NK-92 treated with Interleukin-12 subunit alpha and Interleukin-12 subunit beta, amount 100 ng/mL, for 24 hours (cell line): ENCODE data around the gene TMEM203.
"Not testable (repeated sequence)": the region's sequence is repeated elsewhere in the genome, so short reads cannot be mapped to it uniquely, and the experiment has no call there.

Source experiments
- DNase-seq: peaks from one replicate; lab custom pipeline; 2025; lab: John Stamatoyannopoulos, UW

TMEM203 gene

DNA sequence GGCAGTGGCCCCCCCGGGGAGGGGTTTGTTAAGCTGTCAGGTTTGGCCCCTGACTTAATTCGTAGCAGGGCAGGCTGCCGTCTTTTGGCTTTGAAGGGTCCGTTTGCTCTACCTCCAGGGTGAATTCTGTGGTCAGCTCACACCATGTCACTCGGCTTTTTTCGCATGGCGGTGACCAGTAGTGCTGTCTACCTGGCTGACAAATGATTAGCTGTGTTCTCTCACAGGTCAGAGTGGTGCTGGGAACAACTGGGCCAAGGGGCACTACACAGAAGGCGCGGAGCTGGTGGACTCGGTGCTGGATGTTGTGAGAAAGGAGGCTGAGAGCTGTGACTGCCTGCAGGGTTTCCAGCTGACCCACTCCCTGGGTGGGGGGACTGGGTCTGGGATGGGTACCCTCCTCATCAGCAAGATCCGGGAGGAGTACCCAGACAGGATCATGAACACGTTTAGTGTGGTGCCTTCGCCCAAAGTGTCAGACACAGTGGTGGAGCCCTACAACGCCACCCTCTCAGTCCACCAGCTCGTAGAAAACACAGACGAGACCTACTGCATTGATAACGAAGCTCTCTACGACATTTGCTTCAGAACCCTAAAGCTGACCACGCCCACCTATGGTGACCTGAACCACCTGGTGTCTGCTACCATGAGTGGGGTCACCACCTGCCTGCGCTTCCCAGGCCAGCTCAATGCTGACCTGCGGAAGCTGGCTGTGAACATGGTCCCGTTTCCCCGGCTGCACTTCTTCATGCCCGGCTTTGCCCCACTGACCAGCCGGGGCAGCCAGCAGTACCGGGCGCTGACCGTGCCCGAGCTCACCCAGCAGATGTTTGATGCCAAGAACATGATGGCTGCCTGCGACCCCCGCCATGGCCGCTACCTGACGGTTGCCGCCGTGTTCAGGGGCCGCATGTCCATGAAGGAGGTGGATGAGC, 37.1 kb upstream of the TMEM203 start:
- DNase-seq, result no peak

DNA sequence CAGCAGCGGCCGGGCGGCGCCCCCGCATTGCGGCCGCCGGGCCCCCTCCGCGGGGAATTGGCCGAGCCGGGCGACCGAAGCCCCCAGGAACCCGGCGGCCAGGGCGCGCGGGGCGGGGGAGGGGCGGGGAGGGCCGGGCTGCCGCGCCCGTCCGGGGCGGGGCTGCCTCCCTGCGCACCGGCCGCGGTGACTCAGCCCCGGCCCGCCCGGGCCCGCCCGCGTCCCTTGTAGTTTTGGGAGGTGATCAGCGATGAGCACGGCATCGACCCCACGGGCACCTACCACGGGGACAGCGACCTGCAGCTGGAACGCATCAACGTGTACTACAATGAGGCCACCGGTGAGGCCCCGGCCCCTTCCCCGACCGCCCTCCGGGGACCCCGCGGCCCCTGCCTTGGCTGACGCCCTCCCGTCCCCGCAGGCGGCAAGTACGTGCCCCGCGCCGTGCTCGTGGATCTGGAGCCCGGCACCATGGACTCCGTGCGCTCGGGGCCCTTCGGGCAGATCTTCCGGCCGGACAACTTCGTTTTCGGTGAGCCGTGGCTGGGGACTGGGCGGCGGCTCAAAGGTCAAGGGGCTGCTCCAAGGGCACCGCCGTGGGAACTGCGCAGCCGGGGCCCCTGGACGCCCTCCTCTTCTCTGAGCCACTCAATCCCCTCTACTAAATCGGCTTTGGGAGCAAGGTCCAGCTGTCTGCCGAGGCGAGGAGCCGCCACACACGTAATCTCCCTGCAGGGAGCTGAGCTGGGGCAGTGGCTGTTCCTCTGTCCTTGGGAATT, 36.2 kb upstream of the TMEM203 start:
- peak; percentile 71 for DNase-seq

DNA sequence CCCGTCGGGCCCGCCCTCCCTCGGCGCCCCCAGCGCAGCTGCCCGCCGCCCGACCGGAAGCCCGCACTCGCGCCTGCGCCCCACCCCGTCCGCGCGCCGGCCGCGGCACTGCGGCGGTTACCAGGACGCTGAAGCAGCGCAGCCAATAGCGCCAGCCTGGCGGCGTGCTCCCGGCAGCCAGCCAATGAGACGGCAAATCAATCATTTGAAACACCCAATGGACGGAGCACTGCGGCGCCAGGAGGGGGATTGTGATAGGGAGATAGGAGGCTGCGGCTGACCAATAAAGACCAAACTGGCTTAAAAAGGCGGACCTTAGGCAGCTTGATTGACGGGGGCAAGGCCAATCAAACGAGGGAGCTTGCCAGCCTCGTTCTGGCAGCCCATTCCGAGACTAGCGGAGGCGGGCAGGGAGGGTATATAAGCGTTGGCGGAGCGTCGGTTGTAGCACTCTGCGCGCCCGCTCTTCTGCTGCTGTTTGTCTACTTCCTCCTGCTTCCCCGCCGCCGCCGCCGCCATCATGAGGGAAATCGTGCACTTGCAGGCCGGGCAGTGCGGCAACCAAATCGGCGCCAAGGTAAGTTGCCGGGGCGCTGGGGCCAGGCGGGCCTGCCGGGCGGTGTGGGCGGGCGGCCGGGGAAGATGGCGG, 35.5 kb upstream of the TMEM203 start, which contains the start of gene TUBB4B:
TUBB4B (plus strand) TSS at position 447 of the 649 bp plus-strand sequence; CDS start at position 521, 74 bp downstream.
- peak; percentile 96 for DNase-seq

DNA sequence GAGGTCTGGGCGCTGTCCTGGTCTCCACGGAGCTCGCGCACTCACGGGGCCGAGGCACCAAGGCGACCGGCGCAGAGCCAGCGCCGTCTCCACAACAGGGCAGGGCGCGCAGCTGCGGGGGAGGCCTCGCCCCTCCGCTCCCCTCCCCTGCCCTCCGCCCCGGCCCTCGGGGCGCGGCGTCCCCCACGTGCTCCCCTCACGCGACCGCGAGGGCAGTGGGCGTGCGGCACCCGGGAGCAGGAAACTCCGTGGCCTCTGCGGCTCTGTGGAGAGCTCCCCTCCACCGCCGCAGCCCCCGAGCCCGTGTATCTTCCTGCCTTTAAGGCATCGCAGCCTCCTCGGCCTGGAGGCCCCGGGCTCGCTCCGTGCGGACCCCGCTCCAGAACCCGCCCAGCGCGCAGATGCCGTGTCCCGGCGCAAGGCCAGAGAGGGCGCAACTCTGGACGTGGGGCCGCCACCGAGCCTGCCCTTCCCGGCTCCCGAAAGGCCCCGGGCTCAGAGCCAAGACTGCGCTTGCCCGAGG, 34.9 kb upstream of the TMEM203 start:
- no peak for DNase-seq

DNA sequence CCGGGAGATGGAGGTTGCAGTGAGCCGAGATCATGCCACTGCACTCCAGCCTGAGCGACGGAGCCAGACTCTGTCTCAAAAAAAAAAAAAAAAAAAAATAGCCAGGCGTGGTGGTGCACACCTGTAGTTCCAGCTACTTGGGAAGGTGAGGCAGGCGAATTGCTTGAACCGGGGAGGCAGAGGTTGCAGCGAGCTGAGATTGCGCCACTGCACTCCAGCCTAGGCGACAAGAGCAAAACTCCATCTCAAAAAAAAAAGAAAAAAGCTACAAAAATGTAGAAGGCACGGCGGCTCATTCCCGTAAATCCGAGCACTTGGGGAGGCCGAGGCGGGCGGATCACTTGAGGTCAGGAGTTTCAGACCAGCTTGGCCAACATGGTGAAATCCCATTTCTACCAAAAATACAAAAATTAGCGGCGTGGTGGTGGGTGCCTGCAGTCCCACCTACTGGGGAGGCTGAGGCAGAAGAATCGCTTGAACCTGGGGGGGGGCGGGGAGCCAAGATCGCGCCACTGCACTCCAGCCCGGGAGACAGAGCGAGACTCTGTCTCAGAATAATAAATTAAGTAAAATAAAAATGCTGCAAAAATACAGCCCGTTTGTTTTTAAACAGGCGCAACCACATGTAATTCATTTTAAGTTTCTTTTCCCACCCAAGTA, 34.2 kb upstream of the TMEM203 start:
- not testable (repeated sequence) for DNase-seq

DNA sequence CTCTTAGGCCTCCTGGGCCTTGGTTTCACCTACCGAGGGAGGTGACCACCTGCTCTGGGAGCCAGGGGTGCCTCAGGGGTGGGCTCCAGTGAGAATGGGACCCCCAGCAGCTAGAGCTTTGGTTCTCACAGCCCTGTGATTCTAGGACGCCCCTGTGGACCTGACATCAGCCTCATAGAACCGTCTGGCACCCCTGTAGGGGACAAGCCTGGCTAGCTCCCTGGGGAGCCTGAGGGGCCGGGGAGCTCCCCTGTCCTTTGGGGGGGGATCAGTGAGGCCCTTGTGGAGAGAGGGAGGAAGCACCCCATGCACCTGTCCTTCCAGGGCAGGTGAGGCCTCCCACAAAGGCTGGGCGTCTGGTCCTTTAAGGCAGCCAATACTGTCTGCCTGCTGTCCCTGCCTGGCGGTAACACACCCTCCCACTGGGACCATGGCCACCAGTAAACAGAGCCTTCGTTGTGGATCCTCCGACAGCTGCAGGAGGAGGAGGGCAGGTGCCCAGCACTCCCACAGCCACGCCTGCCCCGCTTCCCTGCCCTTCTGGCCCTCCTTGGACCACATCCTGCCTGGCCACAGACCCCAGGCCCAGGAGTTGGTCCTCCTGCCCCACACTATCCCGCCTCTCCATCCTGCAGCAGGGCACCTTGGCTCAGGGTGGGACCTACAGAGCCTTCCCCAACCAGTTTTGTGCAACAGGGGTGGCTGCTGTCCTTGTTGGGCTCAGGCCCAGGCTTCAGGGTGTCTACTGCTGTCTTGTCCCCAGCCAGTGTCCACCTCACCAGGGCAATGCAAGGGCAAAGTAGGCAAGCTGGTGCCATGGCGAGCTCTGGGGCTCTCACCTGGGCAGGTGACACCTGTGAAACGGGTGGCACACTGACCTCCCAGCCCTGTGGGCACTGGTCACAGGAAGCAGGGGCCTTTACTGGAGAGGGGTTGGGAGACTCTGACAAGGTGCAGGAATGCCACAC, 32.6 kb upstream of the TMEM203 start:
- DNase-seq, result no peak

DNA sequence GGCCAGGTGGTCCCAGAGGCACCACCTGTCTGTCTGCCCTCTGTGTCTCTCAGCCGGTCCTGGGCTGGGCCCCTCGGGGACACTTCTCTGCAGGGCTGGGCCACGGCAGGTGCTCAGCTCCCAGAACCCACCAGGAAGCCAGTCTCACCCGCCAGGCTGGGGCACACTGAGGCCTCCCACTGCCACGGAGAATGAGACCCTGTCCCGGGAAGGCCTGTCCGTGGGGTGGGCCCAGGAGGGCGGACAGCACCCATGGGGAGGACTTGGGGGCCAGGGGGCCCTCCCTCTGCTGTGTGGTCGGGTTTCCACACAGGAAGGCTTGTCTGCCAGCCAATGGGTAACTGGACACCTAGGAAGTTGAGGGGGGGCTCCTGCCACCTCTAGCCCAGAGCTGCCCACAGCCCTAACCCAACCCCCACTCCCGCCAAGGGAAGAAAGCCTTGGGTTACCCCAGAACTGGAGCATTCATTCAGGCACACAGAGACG, 31.5 kb upstream of the TMEM203 start:
- no peak for DNase-seq

DNA sequence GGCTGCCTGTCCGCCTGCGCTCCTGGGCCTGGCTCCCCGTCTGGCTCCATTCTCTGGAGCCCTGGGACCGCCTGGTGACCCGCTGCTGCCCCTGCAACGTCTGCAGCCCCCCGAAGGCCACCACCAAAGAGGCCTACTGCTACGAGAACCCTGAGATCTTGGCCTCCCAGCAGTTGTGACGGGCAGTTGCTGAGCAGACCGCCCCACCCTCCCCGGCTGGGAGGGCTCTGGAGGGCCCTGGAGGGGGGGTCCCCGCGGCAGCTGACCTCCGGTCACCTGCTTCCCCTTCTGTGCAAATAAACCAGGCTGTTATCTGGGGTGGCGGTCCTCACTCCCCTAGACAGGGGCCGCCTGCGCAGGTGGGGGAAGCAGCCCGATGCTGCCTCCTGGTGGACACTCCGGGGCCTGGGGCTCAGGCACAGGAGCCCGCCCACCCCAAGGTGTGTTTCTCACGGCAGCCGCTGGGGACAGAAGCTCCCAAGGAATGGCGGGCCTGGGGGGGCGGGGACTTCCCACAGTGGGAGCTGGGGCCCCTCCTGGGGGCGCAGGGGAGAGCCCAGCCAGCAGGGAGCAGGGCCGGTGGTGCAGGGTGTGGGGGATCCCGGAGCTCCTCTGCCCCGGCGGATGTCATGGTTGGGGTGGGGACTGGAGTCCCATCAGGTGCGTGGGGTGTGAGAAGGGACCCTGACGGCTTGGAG, 30.9 kb upstream of the TMEM203 start:
- peak; percentile 73 for DNase-seq

DNA sequence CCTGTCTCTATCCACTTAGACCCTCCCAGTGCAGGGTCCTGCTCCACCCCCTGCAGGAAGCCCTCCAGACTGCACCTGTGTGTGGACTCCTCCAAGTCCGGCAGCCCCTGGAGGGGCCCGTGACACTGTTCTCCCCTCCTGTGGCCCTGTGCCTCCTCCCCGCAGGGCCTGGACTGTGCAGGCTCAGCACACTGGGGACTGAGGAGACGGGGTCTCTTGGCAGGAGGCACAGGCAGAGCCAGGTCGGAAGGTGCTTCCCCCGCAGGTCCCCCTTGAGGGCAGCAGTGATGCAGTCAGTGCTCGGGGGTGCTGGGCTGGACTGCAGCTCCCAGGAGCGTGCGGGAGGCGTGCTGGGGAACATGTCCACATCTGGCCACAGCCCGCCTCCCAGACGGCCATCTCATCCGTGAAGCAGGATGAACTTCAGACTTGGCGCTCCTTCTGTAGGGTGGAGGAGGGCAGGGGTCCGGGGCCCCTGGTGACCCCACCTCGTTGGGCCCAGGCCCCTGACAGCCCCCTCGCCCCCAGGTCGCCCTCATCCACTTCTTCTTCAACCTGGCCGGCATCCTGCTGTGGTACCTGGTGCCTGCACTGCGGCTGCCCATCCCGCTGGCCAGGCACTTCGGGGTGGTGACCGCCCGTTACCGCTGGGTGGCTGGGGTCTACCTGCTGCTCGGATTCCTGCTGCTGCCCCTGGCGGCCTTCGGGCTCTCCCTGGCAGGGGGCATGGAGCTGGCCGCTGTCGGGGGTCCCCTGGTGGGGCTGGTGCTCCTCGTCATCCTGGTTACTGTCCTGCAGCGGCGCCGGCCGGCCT, 30.2 kb upstream of the TMEM203 start:
- no peak for DNase-seq

DNA sequence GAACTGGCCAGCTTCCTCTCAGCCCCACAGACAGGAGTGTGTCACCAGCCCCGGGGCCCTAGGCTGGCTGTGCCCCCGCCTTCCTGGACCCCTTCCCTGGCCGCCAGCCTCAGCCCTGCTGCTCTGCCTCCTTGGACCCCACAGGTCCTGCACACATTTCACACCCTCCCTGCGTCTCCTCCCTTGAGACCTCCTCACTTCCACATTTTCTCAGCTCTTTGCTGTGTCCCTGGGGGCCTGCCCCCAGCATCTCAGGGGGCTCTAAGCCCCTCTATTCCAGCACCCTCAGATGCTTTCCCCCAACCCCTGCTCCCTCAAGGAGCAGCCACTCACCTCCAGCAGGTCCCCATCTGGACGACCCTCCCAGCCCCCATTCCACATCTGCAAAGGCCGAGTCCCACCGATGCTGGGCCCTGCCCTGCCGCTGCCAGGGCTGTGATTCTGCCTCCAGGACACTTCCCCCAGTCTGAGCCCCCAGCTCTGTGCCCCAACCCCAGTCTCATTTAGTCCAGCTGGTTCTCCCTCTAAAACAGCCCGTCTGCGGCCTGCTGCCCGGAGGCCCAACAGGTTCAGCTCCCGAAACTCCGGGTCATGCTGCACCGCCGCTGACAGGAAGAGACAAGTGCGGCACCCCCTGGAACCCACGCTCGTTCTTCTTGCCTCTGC, 29.4 kb upstream of the TMEM203 start:
- no peak for DNase-seq

DNA sequence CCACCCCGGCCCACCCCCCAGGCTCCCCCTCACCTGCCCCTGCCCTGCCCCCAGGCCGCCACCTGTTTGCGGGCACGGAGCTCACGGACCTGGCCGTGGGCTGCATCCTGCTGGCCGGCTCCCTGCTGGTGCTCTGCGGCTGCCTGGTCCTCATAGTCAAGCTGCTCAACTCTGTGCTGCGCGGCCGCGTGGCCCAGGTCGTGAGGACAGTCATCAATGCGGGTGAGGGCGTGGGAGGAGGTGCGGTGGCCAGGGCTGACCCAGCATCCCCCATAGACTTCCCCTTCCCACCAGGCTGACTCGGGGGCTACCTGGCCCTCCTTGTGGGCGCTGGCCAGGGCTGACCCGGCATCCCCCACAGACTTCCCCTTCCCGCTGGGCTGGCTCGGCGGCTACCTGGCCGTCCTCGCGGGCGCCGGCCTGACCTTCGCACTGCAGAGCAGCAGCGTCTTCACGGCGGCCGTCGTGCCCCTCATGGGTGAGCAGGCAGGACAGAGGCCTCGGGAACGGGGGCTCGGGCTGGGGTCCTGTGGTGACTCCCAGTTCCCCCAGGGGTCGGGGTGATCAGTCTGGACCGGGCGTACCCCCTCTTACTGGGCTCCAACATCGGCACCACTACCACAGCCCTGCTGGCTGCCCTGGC, 28.7 kb upstream of the TMEM203 start:
- DNase-seq, result no peak

DNA sequence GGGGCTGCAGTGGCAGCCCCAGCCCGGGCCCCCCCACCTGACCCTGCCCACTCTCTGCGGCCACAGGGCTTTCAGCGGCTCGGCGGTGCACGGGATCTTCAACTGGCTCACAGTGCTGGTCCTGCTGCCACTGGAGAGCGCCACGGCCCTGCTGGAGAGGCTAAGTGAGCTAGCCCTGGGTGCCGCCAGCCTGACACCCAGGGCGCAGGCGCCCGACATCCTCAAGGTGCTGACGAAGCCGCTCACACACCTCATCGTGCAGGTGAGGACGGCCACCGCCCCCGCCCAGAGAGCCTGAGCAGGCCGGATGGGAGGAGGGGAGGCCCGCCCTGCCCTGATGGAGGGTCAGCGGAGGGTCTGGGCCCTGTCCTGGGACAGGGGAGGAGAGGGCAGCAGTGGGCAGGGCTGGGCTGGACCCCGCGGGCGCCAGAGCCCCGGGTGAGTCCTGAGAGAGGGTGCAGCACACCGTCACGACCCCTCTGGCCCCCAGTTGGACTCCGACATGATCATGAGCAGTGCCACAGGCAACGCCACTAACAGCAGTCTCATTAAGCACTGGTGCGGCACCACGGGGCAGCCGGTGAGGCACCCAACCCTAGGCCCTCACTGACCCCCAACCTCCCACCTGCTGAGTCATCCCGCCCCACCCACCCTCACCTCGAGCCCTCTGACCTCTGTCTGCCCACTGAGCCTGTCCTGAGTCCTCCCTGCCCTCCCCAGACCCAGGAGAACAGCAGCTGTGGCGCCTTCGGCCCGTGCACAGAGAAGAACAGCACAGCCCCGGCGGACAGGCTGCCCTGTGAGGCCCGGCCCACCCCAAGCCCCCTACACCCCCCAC, 27.9 kb upstream of the TMEM203 start:
- no peak for DNase-seq

DNA sequence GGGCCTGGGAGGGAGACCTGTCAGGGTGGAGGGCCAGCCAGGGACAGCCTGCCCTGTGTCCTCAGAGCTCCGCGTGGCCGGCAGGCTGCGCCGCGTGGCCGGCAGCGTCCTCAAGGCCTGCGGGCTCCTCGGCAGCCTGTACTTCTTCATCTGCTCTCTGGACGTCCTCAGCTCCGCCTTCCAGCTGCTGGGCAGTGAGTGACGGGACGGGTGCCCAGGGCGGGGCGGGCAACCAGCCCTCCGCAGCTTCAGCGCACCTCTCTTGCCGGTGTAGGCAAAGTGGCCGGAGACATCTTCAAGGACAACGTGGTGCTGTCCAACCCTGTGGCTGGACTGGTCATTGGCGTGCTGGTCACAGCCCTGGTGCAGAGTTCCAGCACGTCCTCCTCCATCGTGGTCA, 27.1 kb upstream of the TMEM203 start:
- no peak for DNase-seq

DNA sequence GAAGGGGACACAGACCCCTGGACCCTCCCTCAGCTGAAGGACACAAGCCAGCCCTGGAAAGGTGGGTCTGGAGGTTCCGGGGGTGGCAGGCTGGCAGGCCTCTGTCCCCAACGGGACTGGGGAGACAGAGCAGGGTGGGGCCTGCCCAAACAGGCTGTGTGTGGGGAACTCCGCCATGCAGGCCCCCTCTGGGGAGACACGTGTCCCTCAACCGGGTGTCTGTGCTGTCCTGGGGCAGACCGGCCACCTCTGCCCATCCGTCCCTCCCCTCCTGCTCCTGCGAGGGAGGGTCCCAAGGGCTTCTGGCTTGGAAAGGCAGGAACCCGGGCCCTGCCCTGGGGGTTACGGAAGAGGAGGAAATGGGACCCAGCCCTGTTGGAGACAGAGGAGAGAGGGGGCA, 26.7 kb upstream of the TMEM203 start:
- DNase-seq, result no peak

DNA sequence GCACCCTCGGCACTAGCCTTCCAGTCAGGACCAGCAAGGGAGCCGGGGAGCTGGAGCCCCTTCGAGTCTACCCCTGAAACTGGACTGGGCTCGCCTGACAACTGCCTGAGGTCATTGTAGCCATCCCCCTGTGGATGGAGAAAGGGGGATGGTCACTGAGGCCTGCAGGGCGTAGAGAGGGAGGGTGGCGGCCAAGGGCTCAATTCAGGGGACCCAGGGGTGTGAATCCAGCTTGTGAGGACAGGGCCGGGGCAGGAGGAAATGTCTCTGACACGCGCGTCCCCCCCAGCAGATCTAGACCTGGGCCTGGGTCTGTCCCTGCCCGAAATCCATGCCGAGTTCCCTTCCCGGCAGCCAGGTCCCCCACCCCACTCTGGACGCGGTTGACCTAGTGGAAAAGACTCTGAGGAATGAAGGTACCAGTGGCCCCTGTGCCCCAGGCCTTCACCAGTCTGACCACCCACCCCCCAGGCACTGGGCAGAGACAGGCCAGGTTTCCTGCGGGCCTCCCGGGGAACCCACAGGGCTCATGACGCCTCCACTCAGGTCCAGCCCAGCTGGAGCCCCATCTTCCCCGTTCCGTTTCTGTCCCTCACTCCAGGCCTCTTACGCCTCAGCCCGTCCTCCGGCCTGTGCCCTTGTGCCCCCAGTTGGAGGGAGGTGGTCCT, 26.1 kb upstream of the TMEM203 start:
- DNase-seq, result no peak

DNA sequence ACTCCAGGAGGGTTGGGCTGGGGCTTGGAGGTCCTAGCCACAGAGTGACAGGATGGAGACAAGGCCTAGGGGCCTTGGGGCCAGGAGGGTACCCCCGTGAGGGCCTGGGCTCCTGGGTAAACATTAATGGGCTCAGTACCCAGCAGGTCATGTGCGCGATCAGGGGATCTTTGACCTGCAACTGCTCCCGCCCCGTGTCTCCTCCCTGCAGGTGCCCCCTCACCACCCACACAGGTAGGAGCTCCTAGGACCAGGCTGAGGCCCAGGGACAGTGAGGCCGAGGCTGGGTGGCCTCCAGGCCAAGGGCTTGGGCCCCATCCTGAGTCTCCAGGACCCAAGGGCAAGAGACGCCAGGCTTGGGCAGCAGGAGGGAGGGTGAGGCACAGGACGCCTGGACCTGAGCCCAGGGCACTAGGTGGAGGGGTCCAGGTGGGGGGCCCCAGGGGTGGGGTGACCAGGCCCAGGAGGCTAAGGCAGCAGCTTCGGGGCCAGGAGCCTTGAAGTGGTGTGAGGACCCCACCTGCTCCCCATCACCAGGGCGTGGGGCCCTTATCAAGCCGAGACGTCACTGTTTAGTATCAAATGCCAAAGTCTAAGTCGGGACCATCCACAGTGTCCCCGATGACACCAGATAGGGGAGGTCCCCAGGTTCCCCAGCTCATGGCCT, 25.4 kb upstream of the TMEM203 start, which contains the start of gene SLC34A3:
SLC34A3 (plus strand) TSS at position 197 of the 667 bp plus-strand sequence. CDS start 802 bp downstream, outside the sequence.
- DNase-seq, result no peak
